HepG2 (cell line): ENCODE data around the gene SEC61A1. TPM values are rescaled to one million over a fixed set of nuclear protein-coding genes. Genes with fewer than 3 reads are reported as not detected.

Source experiments
- ATAC-seq: fragments of 200-7000 bp; cut with Tn5 transposase; 3 replicates; pipeline ENCODE4 v1.9.1; 2020; ENCODE audit warnings: mild to moderate bottlenecking, moderate library complexity
- BruUV-seq: library from RNA; stranded (reverse); fragments of 400-500 nt; replicated peaks from 2 replicates; lab custom pipeline; 2021; lab: Mats Ljungman, UMichigan
- CTCF ChIA-PET: fragments of 300-600 bp; formaldehyde crosslinking; extraction: SDS; loops from one replicate; lab custom pipeline; 2021; ENCODE audit warnings: low total read pairs, inconsistent platforms, low intra/inter-chr PET ratio; lab: Yijun Ruan, JAX
- POLR2A ChIA-PET: fragments of 350-600 bp; sonication (Branson Sonifier 250); formaldehyde crosslinking; loops from one replicate; lab custom pipeline; 2020; ENCODE audit warnings: antibody characterized with exemption, inconsistent platforms; lab: Yijun Ruan, JAX
- DNase-seq: peaks from one replicate; pipeline ENCODE4 v3.0.0-alpha.2; 2015; ENCODE audit warnings: low spot score
- FAIRE-seq: peaks from 3 replicates; lab custom pipeline; 2011; peaks lifted over from hg19 to GRCh38; lab: Jason Lieb, UNC
- H2AFZ ChIP-seq: one replicate; pipeline ENCODE4 v1.6.1; 2011; ENCODE audit warnings: low read length, inconsistent platforms
- H3K27ac ChIP-seq: fragments of 300-600 bp; 3 replicates; pipeline ENCODE4 v1.8.0; 2011; ENCODE audit warnings: mixed run types, mild to moderate bottlenecking, mixed read lengths, low read length, inconsistent platforms; ENCODE audit not compliant: insufficient read depth; ENCODE audit errors: extremely low read length
- H3K27me3 ChIP-seq, 2 experiments: fragments of 200-600 bp in 1 of 2; 2 replicates in 1 of 2; 3 replicates in 1 of 2; pipeline versions ENCODE4 v1.6.0 to v1.8.0; 2011; ENCODE audit warnings: low read length in 2 of 2, mild to moderate bottlenecking in 2 of 2, moderate library complexity in 2 of 2, inconsistent platforms in 1 of 2; ENCODE audit not compliant: insufficient read depth in 2 of 2, control insufficient read depth in 1 of 2
- H3K36me3 ChIP-seq, 2 experiments: fragments of 200-600 bp in 1 of 2; replicated peaks in 1 of 2; 2 replicates in 1 of 2; 3 replicates in 1 of 2; pipeline versions ENCODE4 v1.5.1 to v1.8.0; 2011; ENCODE audit warnings: low read length in 2 of 2, inconsistent platforms in 1 of 2; ENCODE audit not compliant: insufficient read depth in 2 of 2, control insufficient read depth in 1 of 2
- H3K4me1 ChIP-seq: 2 replicates; pipeline ENCODE4 v1.5.1; 2012; ENCODE audit warnings: low read length, inconsistent platforms; ENCODE audit not compliant: insufficient read depth
- H3K4me2 ChIP-seq: 2 replicates; pipeline ENCODE4 v1.6.0; 2011; ENCODE audit warnings: low read depth, low read length, inconsistent platforms
- H3K4me3 ChIP-seq, 3 experiments: fragments of 200-600 bp in 1 of 3; sonication (generic), shearing (Covaris generic) in 1 of 3; replicated peaks in 1 of 3; 2 replicates each; pipeline ENCODE4 v1.5.1; 2011 to 2016; ENCODE audit warnings: low read length in 3 of 3, inconsistent platforms in 2 of 3, low read depth in 2 of 3, mild to moderate bottlenecking in 2 of 3, control low read depth in 1 of 3, mixed read lengths in 1 of 3; ENCODE audit not compliant: insufficient read depth in 1 of 3
- H3K79me2 ChIP-seq: one replicate; pipeline ENCODE4 v1.6.1; 2011; ENCODE audit warnings: low read length, inconsistent platforms; ENCODE audit not compliant: insufficient read depth
- H3K9ac ChIP-seq: 2 replicates; pipeline ENCODE4 v1.6.0; 2011; ENCODE audit warnings: mild to moderate bottlenecking, low read depth, low read length, inconsistent platforms; ENCODE audit not compliant: insufficient read depth
- H3K9me3 ChIP-seq: 2 replicates; pipeline ENCODE4 v1.5.1; 2012; ENCODE audit warnings: mild to moderate bottlenecking, low read length
- H4K20me1 ChIP-seq: 2 replicates; pipeline ENCODE4 v1.6.0; 2011; ENCODE audit warnings: inconsistent platforms, mild to moderate bottlenecking, low read length, moderate library complexity; ENCODE audit not compliant: insufficient read depth
- FOXP1 ChIP-seq, 2 experiments: fragments of 450-650 bp in 1 of 2; IDR thresholded peaks; 2 replicates each; pipeline ENCODE4 v1.6.1; 2017 to 2018; ENCODE audit warnings: antibody characterized with exemption in 1 of 2
- GZF1 ChIP-seq: sonication (generic); formaldehyde crosslinking; IDR thresholded peaks from 2 replicates; pipeline ENCODE4 v1.5.1; 2020; ENCODE audit warnings: mild to moderate bottlenecking, missing genetic modification reagents
- HNRNPUL1 ChIP-seq: fragments of 200-400 bp; formaldehyde crosslinking; IDR thresholded peaks from 2 replicates; pipeline ENCODE4 v1.6.1; 2017; ENCODE audit warnings: low read depth, mild to moderate bottlenecking, low read length, moderate library complexity
- NR2C2 ChIP-seq: sonication (generic); formaldehyde crosslinking; IDR thresholded peaks from 2 replicates; pipeline ENCODE4 v1.4.0; 2020; ENCODE audit warnings: missing genetic modification reagents, mild to moderate bottlenecking, moderate library complexity, borderline replicate concordance
- PCBP1 ChIP-seq: fragments of 200-400 bp; formaldehyde crosslinking; IDR thresholded peaks from 2 replicates; pipeline ENCODE4 v1.6.1; 2017; ENCODE audit warnings: mild to moderate bottlenecking, low read depth, low read length, borderline replicate concordance
- RARG ChIP-seq: sonication (generic); formaldehyde crosslinking; IDR thresholded peaks from 2 replicates; pipeline ENCODE4 v1.4.0; 2020; ENCODE audit warnings: low read depth, mild to moderate bottlenecking, missing genetic modification reagents
- SALL1 ChIP-seq: sonication (generic); formaldehyde crosslinking; IDR thresholded peaks from 2 replicates; pipeline ENCODE4 v1.8.0; 2022; ENCODE audit warnings: mild to moderate bottlenecking, missing genetic modification reagents
- SRSF1 ChIP-seq: fragments of 200-400 bp; formaldehyde crosslinking; optimal IDR thresholded peaks from 2 replicates; pipeline ENCODE3; 2017; ENCODE audit warnings: mild to moderate bottlenecking, low read depth, low read length, moderate library complexity
- TBX3 ChIP-seq: fragments of 450-650 bp; IDR thresholded peaks from 2 replicates; pipeline ENCODE4 v1.6.1; 2017; ENCODE audit warnings: antibody characterized with exemption, mild to moderate bottlenecking, inconsistent platforms, borderline replicate concordance
- ZFP36L1 ChIP-seq: sonication (generic); formaldehyde crosslinking; IDR thresholded peaks from 2 replicates; pipeline ENCODE4 v1.8.0; 2022; ENCODE audit warnings: mild to moderate bottlenecking, missing genetic modification reagents, moderate library complexity
- ZFP41 ChIP-seq: sonication (generic); formaldehyde crosslinking; IDR thresholded peaks from 2 replicates; pipeline ENCODE4 v1.4.0; 2020; ENCODE audit warnings: mild to moderate bottlenecking, missing genetic modification reagents, borderline replicate concordance
- ZNF17 ChIP-seq: sonication (generic); formaldehyde crosslinking; IDR thresholded peaks from 2 replicates; pipeline ENCODE4 v1.5.0; 2020; ENCODE audit warnings: mild to moderate bottlenecking, missing genetic modification reagents
- ZNF501 ChIP-seq: sonication (generic); formaldehyde crosslinking; IDR thresholded peaks from 2 replicates; pipeline ENCODE4 v1.5.1; 2020; ENCODE audit warnings: mild to moderate bottlenecking, moderate library complexity, missing genetic modification reagents
- ZNF510 ChIP-seq: sonication (generic); formaldehyde crosslinking; IDR thresholded peaks from 2 replicates; pipeline ENCODE4 v1.4.0; 2020; ENCODE audit warnings: low read depth, mild to moderate bottlenecking, missing genetic modification reagents
- ZNF552 ChIP-seq: sonication (generic); formaldehyde crosslinking; IDR thresholded peaks from 2 replicates; pipeline ENCODE4 v1.9.0; 2022; ENCODE audit warnings: missing genetic modification reagents, mild to moderate bottlenecking, borderline replicate concordance
- ZNF570 ChIP-seq: sonication (generic); formaldehyde crosslinking; IDR thresholded peaks from 2 replicates; pipeline ENCODE4 v1.4.0; 2020; ENCODE audit warnings: mild to moderate bottlenecking, missing genetic modification reagents, borderline replicate concordance
- ZNF7 ChIP-seq: IDR thresholded peaks from 2 replicates; pipeline ENCODE4 v1.6.1; 2016; ENCODE audit warnings: missing biosample characterization, missing genetic modification reagents
- ZNF773 ChIP-seq: sonication (generic); formaldehyde crosslinking; IDR thresholded peaks from 2 replicates; pipeline ENCODE4 v1.4.0; 2020; ENCODE audit warnings: missing genetic modification reagents, borderline replicate concordance
- WGBS: methylation state at CpG from one replicate; pipeline ENCODE4 v1.1.6; 2017; ENCODE audit warnings: low lambda C conversion rate; 5-methylcytosine and 5-hydroxymethylcytosine counted together
- in situ Hi-C: cut with HindIII; loops from 2 replicates; pipeline ENCODE4 v1.10.0; 2017; ENCODE audit warnings: low pct_unique_long_range_greater_than_20kb; ENCODE audit not compliant: extremely low pct_ligation_motif_present
- intact Hi-C: fragments of 100-400 bp; cut with micrococcal nuclease; formaldehyde crosslinking; loops from one replicate; pipeline ENCODE4 v1.10.0; 2022; ENCODE audit not compliant: unreplicated experiment
- polyA plus RNA-seq, 8 experiments: library from polyadenylated mRNA; depleted of rRNA in 3 of 8; stranded (reverse) in 7 of 8; unstranded in 1 of 8; fragments of >200 nt; fragmentation: Illumina TruSeq in 4 of 8; extraction: Trizol in 4 of 8; gene quantifications; 2 replicates each; pipeline versions ENCODE4 v1.2.1 to v1.2.3, GENCODE V29; 2011 to 2016; ENCODE audit warnings: low read depth in 4 of 8, missing spikeins in 1 of 8, mixed read lengths in 1 of 8; ENCODE audit not compliant: insufficient read depth in 1 of 8
- total RNA-seq, 5 experiments: library from RNA; depleted of rRNA; stranded (reverse); fragments of >200 nt; fragmentation: Illumina TruSeq; extraction: Trizol; gene quantifications; 2 replicates each; pipeline ENCODE4 v1.2.3, GENCODE V29; 2016; ENCODE audit warnings: low read depth in 1 of 5
- TF ChIP-seq, protein P1 (sequence below): sonication (generic); formaldehyde crosslinking; IDR thresholded peaks from 2 replicates; pipeline ENCODE4 v1.5.1; 2020; ENCODE audit warnings: mild to moderate bottlenecking, missing genetic modification reagents, borderline replicate concordance
- TF ChIP-seq, protein P2 (sequence below): sonication (generic); formaldehyde crosslinking; IDR thresholded peaks from 2 replicates; pipeline ENCODE4 v1.4.0; 2020; ENCODE audit warnings: low read depth, mild to moderate bottlenecking, missing genetic modification reagents

SEC61A1 gene
- total and polyA plus RNA-seq, 2 of the 13 experiments (the other 11 are each of a cell fraction or from before 2014, with no cell fraction given) = 170 to 203 TPM

- TF ChIP-seq ZNF17 (CRISPR knock-in tag) (no peak), ZNF501 (CRISPR knock-in tag) (no peak), ZNF510 (no peak), SRSF1 (no peak), PCBP1 (no peak), SALL1 (CRISPR knock-in tag) (no peak), ZFP41 (CRISPR knock-in tag) (no peak), TBX3 (no peak), GZF1 (CRISPR knock-in tag) (no peak)
Measured at GRCh38 chr3:128040660-128041059, 11.6 kb upstream of the SEC61A1 start (continued).

DNA sequence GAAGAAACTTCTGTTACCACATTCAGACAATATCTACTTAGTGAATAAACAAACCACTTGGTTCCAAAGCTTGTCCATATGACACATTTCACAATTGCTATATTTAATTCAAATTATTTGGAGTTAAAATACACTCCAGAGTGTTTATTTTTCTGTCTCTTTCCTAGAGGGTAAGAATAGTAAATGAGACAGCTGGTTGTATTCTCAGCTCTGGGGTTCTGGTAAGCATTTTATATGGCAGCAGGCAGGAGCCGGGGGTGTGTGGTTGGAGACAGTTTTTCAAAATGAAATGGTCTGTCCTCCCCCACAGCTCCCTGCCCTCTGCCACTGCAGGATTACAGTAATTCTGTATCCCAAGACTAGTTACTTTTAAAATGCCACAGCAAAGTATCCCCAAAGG is 10.9 kb upstream of the SEC61A1 start:
- Histone ChIP-seq H3K9ac (no peak overlapping the region), H3K4me3 (no peak overlapping the region), H3K27me3 (peaks cover 0 to 7% of the 10 kb centered on the region in 2 experiments; a peak in 3 of 5 replicates), H4K20me1 (no peaks in the 10 kb centered on the region)
- in situ Hi-C loops = no loop called here
- no peak for FAIRE-seq
- no TSS peak for BruUV-seq
- no peak for DNase-seq
- TF ChIP-seq FOXP1 (IDR thresholded peaks at IDR 0.05) (no peak), FOXP1 (CRISPR knock-in tag; IDR thresholded peaks at IDR 0.05) (no peak), RARG (CRISPR knock-in tag) (no peak), ZNF552 (no peak), ZNF570 (CRISPR knock-in tag) (no peak), ZNF7 (CRISPR knock-in tag) (no peak), HNRNPUL1 (no peak), NR2C2 (no peak), ZNF773 (no peak), ZFP36L1 (CRISPR knock-in tag) (no peak)
- TF ChIP-seq, protein P1, sequence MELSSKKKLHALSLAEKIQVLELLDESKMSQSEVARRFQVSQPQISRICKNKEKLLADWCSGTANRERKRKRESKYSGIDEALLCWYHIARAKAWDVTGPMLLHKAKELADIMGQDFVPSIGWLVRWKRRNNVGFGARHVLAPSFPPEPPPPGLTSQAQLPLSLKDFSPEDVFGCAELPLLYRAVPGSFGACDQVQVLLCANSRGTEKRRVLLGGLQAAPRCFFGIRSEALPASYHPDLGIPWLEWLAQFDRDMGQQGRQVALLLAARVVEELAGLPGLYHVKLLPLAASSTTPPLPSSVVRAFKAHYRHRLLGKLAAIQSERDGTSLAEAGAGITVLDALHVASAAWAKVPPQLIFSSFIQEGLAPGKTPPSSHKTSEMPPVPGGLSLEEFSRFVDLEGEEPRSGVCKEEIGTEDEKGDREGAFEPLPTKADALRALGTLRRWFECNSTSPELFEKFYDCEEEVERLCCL (CRISPR knock-in tag) = no peak
- TF ChIP-seq, protein P2, sequence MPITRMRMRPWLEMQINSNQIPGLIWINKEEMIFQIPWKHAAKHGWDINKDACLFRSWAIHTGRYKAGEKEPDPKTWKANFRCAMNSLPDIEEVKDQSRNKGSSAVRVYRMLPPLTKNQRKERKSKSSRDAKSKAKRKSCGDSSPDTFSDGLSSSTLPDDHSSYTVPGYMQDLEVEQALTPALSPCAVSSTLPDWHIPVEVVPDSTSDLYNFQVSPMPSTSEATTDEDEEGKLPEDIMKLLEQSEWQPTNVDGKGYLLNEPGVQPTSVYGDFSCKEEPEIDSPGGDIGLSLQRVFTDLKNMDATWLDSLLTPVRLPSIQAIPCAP (CRISPR knock-in tag) = no peak
- TF ChIP-seq, all 625 proteins: peak for 0
- 40% methylated on average over 1 of the region's 1 CpG for WGBS
- H2AFZ ChIP-seq = no peak overlapping the region
- ATAC-seq = no peak
- no peak overlapping the region for H3K27ac ChIP-seq
- no peaks in the 10 kb centered on the region for H3K36me3 ChIP-seq
- H3K79me2 ChIP-seq = no peaks in the 10 kb centered on the region
- peaks cover 15% of the 10 kb centered on the region for H3K4me1 ChIP-seq
- ChIA-PET POLR2A (no interaction called here), CTCF (no interaction called here)
- no peaks in the 10 kb centered on the region for H3K9me3 ChIP-seq
- intact Hi-C loops = no loop called here
- H3K4me2 ChIP-seq = no peak overlapping the region
